ENCODE measurements around the gene EMC7. TPM values are rescaled to one million over a fixed set of nuclear protein-coding genes. Genes with fewer than 3 reads are reported as not detected.

EMC7 gene
- total and polyA plus RNA-seq, 2 experiments from 2014 or later, result 18.3 to 55.1 TPM

DNA sequence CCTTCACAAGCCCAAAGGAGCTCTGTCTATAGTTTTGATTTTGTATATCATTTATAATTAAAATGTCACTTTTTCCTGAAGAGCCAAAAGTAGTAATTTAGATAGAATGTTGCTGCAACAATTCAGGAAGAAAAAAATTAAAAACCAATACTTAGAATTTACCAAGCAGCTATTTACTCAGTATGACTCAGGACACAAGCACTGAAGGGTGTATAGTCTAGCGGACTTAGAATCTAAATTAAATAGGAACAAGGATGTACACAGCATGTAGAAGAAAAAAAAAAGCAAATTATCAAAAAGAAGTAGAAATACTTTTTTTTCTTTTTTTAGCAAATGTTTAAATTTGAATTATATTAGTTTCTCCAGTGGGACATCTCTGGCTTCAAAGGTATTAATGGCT, 31.8 kb upstream of the EMC7 start:
- no peak overlapping the region for H3K27ac ChIP-seq (ENCODE audit: low read depth)
- no peak for ATAC-seq
- H4K20me1 ChIP-seq (replicated peaks; ENCODE audit: insufficient read depth), result no peaks in the 10 kb centered on the region
- Mint-ChIP-seq H3K9me3 (no peaks in the 10 kb centered on the region), H3K4me1 (no peaks in the 10 kb centered on the region), H3K27me3 (ENCODE audit: insufficient read depth, low read depth, poor library complexity) (no peaks in the 10 kb centered on the region), H3K4me3 (no peak overlapping the region), H3K36me3 (ENCODE audit: low read depth) (no peaks in the 10 kb centered on the region), H3K27ac (no peak overlapping the region)
- no peak overlapping the region for H2AFZ ChIP-seq
- no peak for DNase-seq (ENCODE audit: low spot score)
- H3K4me3 ChIP-seq, result no peak overlapping the region
- H3F3A ChIP-seq (replicated peaks; ENCODE audit: low read depth), result no peaks in the 10 kb centered on the region
- H3K4me2 ChIP-seq, result no peak overlapping the region
- no peaks in the 10 kb centered on the region for H3K36me3 ChIP-seq (ENCODE audit: insufficient read depth)
- H3K9me2 ChIP-seq (ENCODE audit: insufficient read depth), result no peaks in the 10 kb centered on the region
- H3K27me3 ChIP-seq (ENCODE audit: insufficient read depth), result no peaks in the 10 kb centered on the region
- no peaks in the 10 kb centered on the region for H3K79me2 ChIP-seq (replicated peaks; ENCODE audit: insufficient read depth)
- TF ChIP-seq EZH2phosphoT487 (IDR thresholded peaks at IDR 0.05; ENCODE audit: unreplicated experiment) (no peak), ZNF331 (CRISPR knock-in tag; IDR thresholded peaks at IDR 0.05; ENCODE audit: low read depth) (no peak), EZH2 (IDR thresholded peaks at IDR 0.05; ENCODE audit: low read depth, unreplicated experiment) (no peak), JUNB (IDR thresholded peaks at IDR 0.05; ENCODE audit: unreplicated experiment) (no peak), ZNF114 (CRISPR knock-in tag; IDR thresholded peaks at IDR 0.05) (no peak), POLR2AphosphoS5 (IDR thresholded peaks at IDR 0.05; ENCODE audit: low read depth) (no peak), STAT1 (IDR thresholded peaks at IDR 0.05; ENCODE audit: unreplicated experiment) (no peak), CREB1 (CRISPR knock-in tag; IDR thresholded peaks at IDR 0.05; ENCODE audit: low read depth) (no peak)
- TF ChIP-seq, protein P1, sequence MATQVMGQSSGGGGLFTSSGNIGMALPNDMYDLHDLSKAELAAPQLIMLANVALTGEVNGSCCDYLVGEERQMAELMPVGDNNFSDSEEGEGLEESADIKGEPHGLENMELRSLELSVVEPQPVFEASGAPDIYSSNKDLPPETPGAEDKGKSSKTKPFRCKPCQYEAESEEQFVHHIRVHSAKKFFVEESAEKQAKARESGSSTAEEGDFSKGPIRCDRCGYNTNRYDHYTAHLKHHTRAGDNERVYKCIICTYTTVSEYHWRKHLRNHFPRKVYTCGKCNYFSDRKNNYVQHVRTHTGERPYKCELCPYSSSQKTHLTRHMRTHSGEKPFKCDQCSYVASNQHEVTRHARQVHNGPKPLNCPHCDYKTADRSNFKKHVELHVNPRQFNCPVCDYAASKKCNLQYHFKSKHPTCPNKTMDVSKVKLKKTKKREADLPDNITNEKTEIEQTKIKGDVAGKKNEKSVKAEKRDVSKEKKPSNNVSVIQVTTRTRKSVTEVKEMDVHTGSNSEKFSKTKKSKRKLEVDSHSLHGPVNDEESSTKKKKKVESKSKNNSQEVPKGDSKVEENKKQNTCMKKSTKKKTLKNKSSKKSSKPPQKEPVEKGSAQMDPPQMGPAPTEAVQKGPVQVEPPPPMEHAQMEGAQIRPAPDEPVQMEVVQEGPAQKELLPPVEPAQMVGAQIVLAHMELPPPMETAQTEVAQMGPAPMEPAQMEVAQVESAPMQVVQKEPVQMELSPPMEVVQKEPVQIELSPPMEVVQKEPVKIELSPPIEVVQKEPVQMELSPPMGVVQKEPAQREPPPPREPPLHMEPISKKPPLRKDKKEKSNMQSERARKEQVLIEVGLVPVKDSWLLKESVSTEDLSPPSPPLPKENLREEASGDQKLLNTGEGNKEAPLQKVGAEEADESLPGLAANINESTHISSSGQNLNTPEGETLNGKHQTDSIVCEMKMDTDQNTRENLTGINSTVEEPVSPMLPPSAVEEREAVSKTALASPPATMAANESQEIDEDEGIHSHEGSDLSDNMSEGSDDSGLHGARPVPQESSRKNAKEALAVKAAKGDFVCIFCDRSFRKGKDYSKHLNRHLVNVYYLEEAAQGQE (IDR thresholded peaks at IDR 0.05; ENCODE audit: unreplicated experiment), result no peak
- TF ChIP-seq, protein P2, sequence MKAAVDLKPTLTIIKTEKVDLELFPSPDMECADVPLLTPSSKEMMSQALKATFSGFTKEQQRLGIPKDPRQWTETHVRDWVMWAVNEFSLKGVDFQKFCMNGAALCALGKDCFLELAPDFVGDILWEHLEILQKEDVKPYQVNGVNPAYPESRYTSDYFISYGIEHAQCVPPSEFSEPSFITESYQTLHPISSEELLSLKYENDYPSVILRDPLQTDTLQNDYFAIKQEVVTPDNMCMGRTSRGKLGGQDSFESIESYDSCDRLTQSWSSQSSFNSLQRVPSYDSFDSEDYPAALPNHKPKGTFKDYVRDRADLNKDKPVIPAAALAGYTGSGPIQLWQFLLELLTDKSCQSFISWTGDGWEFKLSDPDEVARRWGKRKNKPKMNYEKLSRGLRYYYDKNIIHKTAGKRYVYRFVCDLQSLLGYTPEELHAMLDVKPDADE (IDR thresholded peaks at IDR 0.05), result no peak
- TF ChIP-seq, protein P3, sequence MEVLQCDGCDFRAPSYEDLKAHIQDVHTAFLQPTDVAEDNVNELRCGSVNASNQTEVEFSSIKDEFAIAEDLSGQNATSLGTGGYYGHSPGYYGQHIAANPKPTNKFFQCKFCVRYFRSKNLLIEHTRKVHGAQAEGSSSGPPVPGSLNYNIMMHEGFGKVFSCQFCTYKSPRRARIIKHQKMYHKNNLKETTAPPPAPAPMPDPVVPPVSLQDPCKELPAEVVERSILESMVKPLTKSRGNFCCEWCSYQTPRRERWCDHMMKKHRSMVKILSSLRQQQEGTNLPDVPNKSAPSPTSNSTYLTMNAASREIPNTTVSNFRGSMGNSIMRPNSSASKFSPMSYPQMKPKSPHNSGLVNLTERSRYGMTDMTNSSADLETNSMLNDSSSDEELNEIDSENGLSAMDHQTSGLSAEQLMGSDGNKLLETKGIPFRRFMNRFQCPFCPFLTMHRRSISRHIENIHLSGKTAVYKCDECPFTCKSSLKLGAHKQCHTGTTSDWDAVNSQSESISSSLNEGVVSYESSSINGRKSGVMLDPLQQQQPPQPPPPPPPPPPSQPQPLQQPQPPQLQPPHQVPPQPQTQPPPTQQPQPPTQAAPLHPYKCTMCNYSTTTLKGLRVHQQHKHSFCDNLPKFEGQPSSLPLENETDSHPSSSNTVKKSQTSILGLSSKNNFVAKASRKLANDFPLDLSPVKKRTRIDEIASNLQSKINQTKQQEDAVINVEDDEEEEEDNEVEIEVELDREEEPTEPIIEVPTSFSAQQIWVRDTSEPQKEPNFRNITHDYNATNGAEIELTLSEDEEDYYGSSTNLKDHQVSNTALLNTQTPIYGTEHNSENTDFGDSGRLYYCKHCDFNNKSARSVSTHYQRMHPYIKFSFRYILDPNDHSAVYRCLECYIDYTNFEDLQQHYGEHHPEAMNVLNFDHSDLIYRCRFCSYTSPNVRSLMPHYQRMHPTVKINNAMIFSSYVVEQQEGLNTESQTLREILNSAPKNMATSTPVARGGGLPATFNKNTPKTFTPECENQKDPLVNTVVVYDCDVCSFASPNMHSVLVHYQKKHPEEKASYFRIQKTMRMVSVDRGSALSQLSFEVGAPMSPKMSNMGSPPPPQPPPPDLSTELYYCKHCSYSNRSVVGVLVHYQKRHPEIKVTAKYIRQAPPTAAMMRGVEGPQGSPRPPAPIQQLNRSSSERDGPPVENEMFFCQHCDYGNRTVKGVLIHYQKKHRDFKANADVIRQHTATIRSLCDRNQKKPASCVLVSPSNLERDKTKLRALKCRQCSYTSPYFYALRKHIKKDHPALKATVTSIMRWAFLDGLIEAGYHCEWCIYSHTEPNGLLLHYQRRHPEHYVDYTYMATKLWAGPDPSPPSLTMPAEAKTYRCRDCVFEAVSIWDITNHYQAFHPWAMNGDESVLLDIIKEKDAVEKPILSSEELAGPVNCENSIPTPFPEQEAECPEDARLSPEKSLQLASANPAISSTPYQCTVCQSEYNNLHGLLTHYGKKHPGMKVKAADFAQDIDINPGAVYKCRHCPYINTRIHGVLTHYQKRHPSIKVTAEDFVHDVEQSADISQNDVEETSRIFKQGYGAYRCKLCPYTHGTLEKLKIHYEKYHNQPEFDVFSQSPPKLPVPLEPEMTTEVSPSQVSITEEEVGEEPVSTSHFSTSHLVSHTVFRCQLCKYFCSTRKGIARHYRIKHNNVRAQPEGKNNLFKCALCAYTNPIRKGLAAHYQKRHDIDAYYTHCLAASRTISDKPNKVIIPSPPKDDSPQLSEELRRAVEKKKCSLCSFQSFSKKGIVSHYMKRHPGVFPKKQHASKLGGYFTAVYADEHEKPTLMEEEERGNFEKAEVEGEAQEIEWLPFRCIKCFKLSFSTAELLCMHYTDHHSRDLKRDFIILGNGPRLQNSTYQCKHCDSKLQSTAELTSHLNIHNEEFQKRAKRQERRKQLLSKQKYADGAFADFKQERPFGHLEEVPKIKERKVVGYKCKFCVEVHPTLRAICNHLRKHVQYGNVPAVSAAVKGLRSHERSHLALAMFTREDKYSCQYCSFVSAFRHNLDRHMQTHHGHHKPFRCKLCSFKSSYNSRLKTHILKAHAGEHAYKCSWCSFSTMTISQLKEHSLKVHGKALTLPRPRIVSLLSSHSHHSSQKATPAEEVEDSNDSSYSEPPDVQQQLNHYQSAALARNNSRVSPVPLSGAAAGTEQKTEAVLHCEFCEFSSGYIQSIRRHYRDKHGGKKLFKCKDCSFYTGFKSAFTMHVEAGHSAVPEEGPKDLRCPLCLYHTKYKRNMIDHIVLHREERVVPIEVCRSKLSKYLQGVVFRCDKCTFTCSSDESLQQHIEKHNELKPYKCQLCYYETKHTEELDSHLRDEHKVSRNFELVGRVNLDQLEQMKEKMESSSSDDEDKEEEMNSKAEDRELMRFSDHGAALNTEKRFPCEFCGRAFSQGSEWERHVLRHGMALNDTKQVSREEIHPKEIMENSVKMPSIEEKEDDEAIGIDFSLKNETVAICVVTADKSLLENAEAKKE (CRISPR knock-in tag; IDR thresholded peaks at IDR 0.05), result no peak
- no peaks in the 10 kb centered on the region for H3K4me1 ChIP-seq (ENCODE audit: insufficient read depth)
